Natural killer cell treated with Interleukin-12 subunit alpha and Interleukin-12 subunit beta and Interleukin-15 and Interleukin-18, amount 100 ng/mL, for 72 hours (primary cell): Measurements from ENCODE around the gene CTNNA2. TPM values are rescaled to one million over a fixed set of nuclear protein-coding genes. Genes with fewer than 3 reads are reported as not detected.

ENCODE experiments used
- ATAC-seq, 2 donors: fragments of 150-1000 bp; cut with Tn5 transposase in 1 of 2; sonication (Bioruptor Pico), chemical (Tn5 transposase) in 1 of 2; 2 replicates each; pipeline ENCODE4 v1.10.0; 2021
- DNase-seq: peaks from one replicate; pipeline ENCODE4 v3.0.0; 2022; ENCODE audit warnings: low spot score
- H3K27ac Mint-ChIP-seq, 2 donors: 1 replicate in 1 of 2; 2 replicates in 1 of 2; pipeline ENCODE4 v1.8.0; 2022; ENCODE audit warnings: mixed read lengths in 2 of 2, mild to moderate bottlenecking in 1 of 2, moderate library complexity in 1 of 2
- H3K27me3 Mint-ChIP-seq, 2 donors: 1 replicate in 1 of 2; 2 replicates in 1 of 2; pipeline ENCODE4 v1.8.0; 2022; ENCODE audit warnings: mixed read lengths in 2 of 2
- H3K36me3 Mint-ChIP-seq: one replicate; pipeline ENCODE4 v1.8.0; 2022; ENCODE audit warnings: mixed read lengths
- H3K4me1 Mint-ChIP-seq, 2 donors: 1 replicate in 1 of 2; 2 replicates in 1 of 2; pipeline ENCODE4 v1.8.0; 2022; ENCODE audit warnings: low read depth in 2 of 2, mixed read lengths in 2 of 2, mild to moderate bottlenecking in 1 of 2
- H3K4me3 Mint-ChIP-seq: one replicate; pipeline ENCODE4 v1.8.0; 2022; ENCODE audit warnings: mixed read lengths
- H3K9me3 Mint-ChIP-seq: 2 replicates; pipeline ENCODE4 v1.8.0; 2022; ENCODE audit warnings: mixed read lengths
- total RNA-seq, 2 donors: library from RNA; stranded (reverse); gene quantifications; one replicate each; pipeline ENCODE4 v1.2.3, GENCODE V29; 2022

The CTNNA2 gene
- total RNA-seq, 2 donors from 2014 or later, result not detected

DNA sequence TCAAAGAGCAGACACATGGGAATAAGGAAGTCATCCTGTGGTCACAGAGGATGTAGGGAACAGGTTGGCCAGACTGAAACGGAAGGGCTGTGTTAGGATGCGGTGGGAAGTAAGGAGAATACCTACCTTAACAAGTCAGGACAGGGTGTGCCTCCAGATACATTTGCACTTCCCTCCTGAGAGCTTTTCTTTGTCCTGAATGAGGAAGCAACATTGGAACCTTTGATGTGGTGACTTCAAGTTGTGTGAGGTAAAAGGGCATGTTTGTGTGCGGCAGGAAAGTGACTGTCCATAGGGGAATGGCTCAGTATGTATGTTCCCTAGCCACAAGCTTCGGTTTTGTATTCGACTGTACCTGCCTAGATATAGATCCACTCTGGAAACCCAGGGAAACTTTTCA is 816.6 kb downstream of the CTNNA2 start:
- no peaks in the 10 kb centered on the region for H3K36me3 Mint-ChIP-seq
- H3K9me3 Mint-ChIP-seq, result peaks cover 15% of the 10 kb centered on the region
- ATAC-seq (no peak), DNase-seq (no peak)
- no peak overlapping the region for H3K27ac Mint-ChIP-seq
- no peaks in the 10 kb centered on the region for H3K27me3 Mint-ChIP-seq
- no peaks in the 10 kb centered on the region for H3K4me1 Mint-ChIP-seq
- H3K4me3 Mint-ChIP-seq, result no peak overlapping the region

DNA sequence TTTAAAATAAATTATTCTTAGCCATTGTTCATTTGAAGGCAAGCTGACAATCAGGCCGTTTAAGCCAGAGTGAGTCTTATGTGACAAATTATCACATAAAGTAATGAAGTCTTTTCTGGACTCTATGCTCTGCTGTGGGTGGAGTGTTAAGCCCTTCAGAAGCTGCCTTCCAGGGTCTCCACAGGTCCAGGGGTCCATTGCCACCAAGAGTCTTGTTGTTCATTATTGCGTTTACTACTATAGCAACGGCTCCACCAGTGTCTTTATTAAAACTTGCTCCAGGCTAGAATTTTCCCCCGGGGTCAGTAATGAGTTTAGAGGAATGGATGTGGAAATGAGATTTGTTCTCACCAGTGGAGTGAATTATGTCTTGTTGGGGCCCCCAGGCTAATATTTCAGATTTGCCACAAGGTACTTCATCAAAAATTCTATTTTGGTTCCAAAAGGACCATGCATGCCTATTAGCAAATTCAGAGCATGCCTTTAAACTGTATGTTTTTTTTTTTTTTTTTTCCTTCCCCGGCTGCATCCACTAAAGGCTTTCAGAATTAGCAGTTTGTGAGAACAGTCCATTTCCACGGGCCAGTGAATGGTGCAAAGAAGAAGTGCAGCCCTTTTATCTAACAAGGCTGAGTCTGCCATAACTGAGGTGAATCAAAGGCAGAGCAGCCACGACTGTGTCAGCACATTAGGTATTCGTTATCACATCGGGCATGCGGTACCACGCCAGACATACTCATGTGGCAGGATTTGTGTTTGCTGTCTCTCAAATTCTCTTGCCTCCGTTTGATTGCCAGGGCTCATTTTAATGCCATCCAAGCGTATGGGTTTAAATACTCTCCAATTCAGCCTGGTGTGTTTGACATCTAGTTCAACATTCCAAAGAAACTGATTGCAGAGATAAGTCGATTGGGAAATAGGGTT is 817.9 kb downstream of the CTNNA2 start:
- Mint-ChIP-seq H3K27me3 (no peaks in the 10 kb centered on the region), H3K4me1 (no peaks in the 10 kb centered on the region), H3K4me3 (no peak overlapping the region), H3K9me3 (peaks cover 20% of the 10 kb centered on the region), H3K27ac (no peak overlapping the region), H3K36me3 (no peaks in the 10 kb centered on the region)
- DNase-seq (no peak), ATAC-seq (no peak)

DNA sequence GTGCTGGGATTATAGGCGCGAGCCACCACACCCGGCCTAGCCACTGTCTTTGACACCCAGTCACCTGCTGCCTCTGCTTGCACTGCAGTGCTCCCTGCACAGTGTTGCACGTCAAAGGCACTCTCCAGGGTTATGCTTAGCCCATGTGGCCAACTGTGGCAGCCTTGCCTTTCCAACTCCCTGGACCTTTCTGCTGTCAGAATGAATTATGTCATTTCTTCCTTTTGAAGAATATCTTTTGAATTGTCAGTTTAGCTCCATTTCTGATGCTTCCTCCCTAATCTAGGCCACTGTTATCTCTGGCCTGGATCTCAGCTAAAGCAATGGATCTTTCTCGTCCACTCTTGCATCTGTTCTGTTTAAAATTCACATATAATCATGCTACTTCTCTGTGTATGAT is 821.0 kb downstream of the CTNNA2 start:
- DNase-seq (no peak), ATAC-seq (no peak)
- no peaks in the 10 kb centered on the region for H3K4me1 Mint-ChIP-seq
- H3K36me3 Mint-ChIP-seq, result no peaks in the 10 kb centered on the region
- peaks cover 23% of the 10 kb centered on the region for H3K9me3 Mint-ChIP-seq
- H3K4me3 Mint-ChIP-seq, result no peak overlapping the region
- no peak overlapping the region for H3K27ac Mint-ChIP-seq
- H3K27me3 Mint-ChIP-seq, result no peaks in the 10 kb centered on the region

DNA sequence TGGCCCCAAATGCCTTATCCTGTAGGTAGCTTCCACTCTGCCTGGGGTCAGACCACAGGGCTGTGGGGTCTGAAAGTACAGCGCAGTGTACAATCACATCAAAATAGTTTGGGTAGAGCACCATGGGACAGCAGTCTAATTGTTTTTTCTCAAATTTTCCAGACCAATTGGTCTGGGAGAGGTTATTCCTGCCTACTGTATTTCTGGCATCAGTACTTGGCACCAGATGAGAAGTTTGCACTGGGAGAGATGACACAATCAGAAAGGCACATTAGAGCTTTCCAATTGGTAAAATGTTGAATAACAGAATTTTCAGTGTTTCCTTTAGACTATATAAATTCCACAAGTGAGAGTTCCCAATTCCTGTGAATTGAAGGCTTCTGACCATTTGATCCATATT is 822.6 kb downstream of the CTNNA2 start:
- ATAC-seq (no peak), DNase-seq (no peak)
- H3K4me3 Mint-ChIP-seq, result no peak overlapping the region
- no peaks in the 10 kb centered on the region for H3K4me1 Mint-ChIP-seq
- H3K27me3 Mint-ChIP-seq, result no peaks in the 10 kb centered on the region
- H3K9me3 Mint-ChIP-seq, result peaks cover 17% of the 10 kb centered on the region
- H3K27ac Mint-ChIP-seq, result no peak overlapping the region
- no peaks in the 10 kb centered on the region for H3K36me3 Mint-ChIP-seq

DNA sequence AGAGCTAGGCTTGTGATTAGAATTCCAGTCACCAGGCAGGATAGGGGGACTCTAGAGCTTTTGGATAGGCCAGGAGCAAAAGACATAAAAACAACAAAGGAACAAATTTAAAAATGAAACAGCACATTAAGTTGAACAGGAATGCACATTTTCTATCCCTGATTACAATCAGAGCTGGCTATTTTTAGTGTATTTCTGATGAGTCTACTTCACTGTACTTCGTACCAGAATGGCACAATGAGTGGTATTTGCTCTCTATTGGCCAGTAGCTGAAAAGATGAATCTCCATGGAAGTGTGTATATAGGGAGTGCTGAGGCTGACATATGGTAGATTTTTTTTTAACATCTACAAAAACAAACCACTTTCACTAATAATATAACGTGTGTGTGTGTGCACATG is 825.9 kb downstream of the CTNNA2 start:
- Mint-ChIP-seq H3K27me3 (no peaks in the 10 kb centered on the region), H3K4me3 (no peak overlapping the region), H3K36me3 (no peaks in the 10 kb centered on the region), H3K9me3 (peaks cover 12% of the 10 kb centered on the region), H3K27ac (no peak overlapping the region), H3K4me1 (no peaks in the 10 kb centered on the region)
- ATAC-seq (no peak), DNase-seq (no peak)

DNA sequence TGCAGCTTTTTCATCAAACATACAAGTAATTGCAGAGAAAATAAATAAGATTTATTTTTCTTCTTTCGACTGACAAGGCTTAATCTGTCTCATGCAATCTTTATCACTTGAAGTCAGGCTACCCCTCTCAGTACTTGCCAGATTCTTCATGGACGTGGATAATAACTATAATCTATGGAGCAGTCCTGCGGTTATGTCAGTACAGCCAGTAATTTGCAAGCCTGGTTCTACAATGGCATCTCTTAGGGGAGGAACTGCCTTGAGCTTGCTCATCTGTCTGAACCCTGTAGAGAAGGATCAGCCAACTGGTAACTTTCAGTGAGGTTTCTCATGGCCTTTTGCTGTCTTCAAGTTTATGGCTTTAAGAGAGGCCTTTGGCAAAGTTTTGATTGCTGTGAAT is 827.2 kb downstream of the CTNNA2 start:
- Mint-ChIP-seq H3K27ac (no peak overlapping the region), H3K4me1 (no peaks in the 10 kb centered on the region), H3K36me3 (peaks cover 2% of the 10 kb centered on the region), H3K27me3 (no peaks in the 10 kb centered on the region), H3K4me3 (no peak overlapping the region), H3K9me3 (peaks cover 15% of the 10 kb centered on the region)
- no peak for DNase-seq
- no peak for ATAC-seq

DNA sequence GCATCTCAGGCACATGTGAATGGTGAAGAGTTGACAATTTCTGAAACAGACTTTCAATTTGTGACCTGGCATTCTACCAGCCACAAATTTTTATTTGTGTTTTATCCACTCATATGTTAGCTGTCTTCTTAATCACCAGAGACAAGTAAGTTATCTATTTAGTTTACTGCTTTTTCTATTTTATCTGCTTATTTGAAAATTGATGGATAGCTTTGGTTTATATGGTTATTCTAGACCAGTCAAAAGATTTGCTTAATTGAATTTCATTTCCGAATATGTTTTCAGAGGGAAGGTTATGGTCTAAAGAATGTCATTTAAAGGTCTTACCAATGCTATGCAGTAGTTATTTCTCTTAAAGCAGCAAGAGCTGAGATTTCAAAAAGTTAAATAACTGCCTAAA is 835.2 kb downstream of the CTNNA2 start:
- H3K4me1 Mint-ChIP-seq, result no peaks in the 10 kb centered on the region
- peaks cover 20% of the 10 kb centered on the region for H3K9me3 Mint-ChIP-seq
- DNase-seq, result no peak
- ATAC-seq, result no peak
- H3K4me3 Mint-ChIP-seq, result no peak overlapping the region
- peaks cover 4% of the 10 kb centered on the region for H3K36me3 Mint-ChIP-seq
- H3K27ac Mint-ChIP-seq, result no peak overlapping the region
- H3K27me3 Mint-ChIP-seq, result no peaks in the 10 kb centered on the region

DNA sequence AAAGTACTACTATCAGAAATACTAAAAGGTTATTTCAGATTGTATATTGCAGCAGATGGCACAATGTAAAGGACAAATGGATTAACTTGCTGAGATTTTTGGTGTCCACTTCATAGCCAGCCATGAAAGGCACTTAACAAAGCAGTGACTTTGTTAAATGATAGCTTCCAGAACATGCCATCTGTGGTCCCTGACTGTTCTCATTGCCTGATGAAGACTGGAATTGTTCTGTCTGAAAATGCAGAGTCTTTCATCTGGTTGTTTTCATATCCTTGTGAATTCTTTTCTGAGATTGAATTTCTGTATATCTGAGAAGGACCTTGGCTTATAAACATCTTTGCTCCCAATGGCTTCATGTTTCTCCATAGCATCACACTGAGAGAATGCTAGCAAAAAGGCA is 836.1 kb downstream of the CTNNA2 start:
- Mint-ChIP-seq H3K27me3 (no peaks in the 10 kb centered on the region), H3K4me3 (no peak overlapping the region), H3K27ac (no peak overlapping the region), H3K4me1 (no peaks in the 10 kb centered on the region), H3K36me3 (peaks cover 4% of the 10 kb centered on the region), H3K9me3 (peaks cover 19% of the 10 kb centered on the region)
- DNase-seq, result no peak
- ATAC-seq, result no peak

DNA sequence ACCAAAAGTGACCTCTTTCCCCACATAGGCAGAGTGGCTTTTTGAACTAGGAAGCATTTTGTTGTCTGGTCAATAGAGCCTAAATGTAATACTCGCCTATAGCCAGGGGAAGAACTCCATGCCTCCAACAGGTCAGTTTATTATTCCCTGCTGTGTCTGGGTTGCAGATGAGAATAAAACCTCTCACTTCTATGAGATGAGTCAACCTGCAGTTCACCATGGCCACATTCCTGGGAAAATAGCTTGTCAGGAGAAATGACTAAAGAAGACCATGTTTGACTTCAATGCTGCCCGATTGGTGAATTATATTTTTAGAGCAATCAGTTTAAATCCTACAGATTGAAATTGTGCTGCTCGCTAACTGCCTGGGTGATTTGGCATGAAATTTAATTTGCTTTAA is 838.4 kb downstream of the CTNNA2 start:
- ATAC-seq (no peak), DNase-seq (no peak)
- H3K4me1 Mint-ChIP-seq, result no peaks in the 10 kb centered on the region
- H3K27ac Mint-ChIP-seq, result no peak overlapping the region
- peaks cover 18% of the 10 kb centered on the region for H3K9me3 Mint-ChIP-seq
- H3K36me3 Mint-ChIP-seq, result no peaks in the 10 kb centered on the region
- H3K27me3 Mint-ChIP-seq, result no peaks in the 10 kb centered on the region
- H3K4me3 Mint-ChIP-seq, result no peak overlapping the region

DNA sequence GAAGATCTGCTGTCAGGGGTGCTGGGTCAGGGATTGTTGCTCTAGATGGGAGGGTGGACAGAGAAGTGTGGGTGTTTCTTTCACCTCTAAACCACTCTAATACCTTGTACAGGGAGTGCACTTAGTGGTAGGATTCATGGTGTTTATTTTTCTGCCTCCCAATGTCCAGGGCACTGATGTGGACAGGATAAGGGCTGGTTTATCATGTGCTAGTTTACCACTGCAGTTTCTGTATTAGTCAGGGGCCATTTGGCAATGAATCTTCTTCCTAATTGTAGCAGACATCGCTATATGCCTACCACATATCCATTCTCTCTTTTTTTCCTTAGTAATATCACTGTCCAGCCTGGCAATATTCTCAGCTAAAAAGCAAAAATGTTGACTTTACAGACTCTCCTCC is 842.0 kb downstream of the CTNNA2 start:
- H3K27me3 Mint-ChIP-seq, result no peaks in the 10 kb centered on the region
- H3K36me3 Mint-ChIP-seq, result no peaks in the 10 kb centered on the region
- DNase-seq, result no peak
- peaks cover 20% of the 10 kb centered on the region for H3K9me3 Mint-ChIP-seq
- H3K4me3 Mint-ChIP-seq, result no peak overlapping the region
- no peaks in the 10 kb centered on the region for H3K4me1 Mint-ChIP-seq
- no peak for ATAC-seq
- H3K27ac Mint-ChIP-seq, result no peak overlapping the region

DNA sequence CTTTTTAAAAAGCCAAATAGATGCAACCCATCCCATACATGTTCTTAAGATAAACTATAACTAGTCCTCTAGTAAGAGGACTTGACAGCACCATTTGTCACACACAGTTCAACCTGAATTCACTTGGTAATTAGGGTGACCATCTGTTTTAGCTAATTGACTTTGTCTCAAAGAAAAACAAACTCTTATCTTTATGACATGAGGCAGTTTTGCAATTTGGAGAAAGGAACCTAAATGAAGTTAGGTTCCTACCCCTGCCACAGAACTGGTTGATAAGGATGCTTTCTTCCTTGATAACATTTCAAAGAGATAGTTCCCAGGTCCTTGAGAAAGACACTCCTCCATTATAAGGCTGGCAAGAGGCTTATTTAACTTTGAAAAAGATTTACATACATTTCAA is 849.1 kb downstream of the CTNNA2 start:
- no peak overlapping the region for H3K27ac Mint-ChIP-seq
- ATAC-seq (no peak), DNase-seq (no peak)
- peaks cover 15% of the 10 kb centered on the region for H3K9me3 Mint-ChIP-seq
- H3K27me3 Mint-ChIP-seq, result no peaks in the 10 kb centered on the region
- H3K4me1 Mint-ChIP-seq, result no peaks in the 10 kb centered on the region
- H3K36me3 Mint-ChIP-seq, result no peaks in the 10 kb centered on the region
- no peak overlapping the region for H3K4me3 Mint-ChIP-seq

DNA sequence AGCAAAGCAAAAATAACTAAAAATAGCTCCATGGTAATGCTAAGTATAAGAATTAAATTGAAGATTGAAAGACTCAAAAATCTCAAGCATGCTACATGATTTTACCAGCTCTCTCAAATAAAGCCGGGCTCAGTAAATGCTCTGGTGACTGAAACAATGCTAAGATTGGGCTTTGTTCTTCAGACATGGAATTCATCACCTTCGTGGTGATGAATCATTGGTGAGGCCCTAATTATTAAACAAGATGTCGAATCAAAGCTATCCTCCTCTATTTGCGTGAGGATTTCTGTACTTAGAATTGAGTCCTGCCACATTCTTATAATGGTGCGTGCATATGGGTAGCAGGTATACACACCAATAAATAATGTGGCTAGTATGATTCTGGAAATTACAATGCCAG is 850.5 kb downstream of the CTNNA2 start:
- H3K9me3 Mint-ChIP-seq, result peaks cover 12% of the 10 kb centered on the region
- no peaks in the 10 kb centered on the region for H3K4me1 Mint-ChIP-seq
- DNase-seq (no peak), ATAC-seq (no peak)
- no peak overlapping the region for H3K27ac Mint-ChIP-seq
- H3K4me3 Mint-ChIP-seq, result no peak overlapping the region
- no peaks in the 10 kb centered on the region for H3K36me3 Mint-ChIP-seq
- no peaks in the 10 kb centered on the region for H3K27me3 Mint-ChIP-seq

DNA sequence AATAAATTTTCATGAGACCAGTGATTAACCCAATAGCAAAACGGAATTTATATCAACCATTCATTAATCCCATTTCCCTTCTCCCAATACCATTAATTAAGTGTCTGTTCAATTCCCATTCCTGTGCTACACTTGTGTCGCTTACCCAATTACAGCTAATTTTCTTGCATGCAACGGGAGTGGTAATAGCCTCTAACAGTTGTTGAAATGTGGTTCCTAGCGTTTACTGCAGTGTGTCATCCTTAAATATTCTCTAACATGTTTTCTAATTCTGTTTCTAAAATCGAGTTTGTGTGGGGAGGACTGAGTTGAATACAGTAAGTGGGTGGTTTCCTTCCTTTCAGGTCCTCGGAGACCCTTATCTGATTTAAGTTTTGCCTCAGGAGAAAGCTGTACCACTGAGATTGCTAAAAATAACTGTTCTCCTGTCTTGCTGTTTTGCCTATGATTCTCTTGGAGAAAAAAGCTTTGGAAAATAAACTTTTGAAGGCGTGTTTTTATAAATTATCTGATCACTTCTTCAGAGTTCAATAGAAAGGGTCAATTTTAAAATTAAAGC is 851.0 kb downstream of the CTNNA2 start:
- no peaks in the 10 kb centered on the region for H3K27me3 Mint-ChIP-seq
- ATAC-seq, result no peak
- H3K9me3 Mint-ChIP-seq, result peaks cover 12% of the 10 kb centered on the region

DNA sequence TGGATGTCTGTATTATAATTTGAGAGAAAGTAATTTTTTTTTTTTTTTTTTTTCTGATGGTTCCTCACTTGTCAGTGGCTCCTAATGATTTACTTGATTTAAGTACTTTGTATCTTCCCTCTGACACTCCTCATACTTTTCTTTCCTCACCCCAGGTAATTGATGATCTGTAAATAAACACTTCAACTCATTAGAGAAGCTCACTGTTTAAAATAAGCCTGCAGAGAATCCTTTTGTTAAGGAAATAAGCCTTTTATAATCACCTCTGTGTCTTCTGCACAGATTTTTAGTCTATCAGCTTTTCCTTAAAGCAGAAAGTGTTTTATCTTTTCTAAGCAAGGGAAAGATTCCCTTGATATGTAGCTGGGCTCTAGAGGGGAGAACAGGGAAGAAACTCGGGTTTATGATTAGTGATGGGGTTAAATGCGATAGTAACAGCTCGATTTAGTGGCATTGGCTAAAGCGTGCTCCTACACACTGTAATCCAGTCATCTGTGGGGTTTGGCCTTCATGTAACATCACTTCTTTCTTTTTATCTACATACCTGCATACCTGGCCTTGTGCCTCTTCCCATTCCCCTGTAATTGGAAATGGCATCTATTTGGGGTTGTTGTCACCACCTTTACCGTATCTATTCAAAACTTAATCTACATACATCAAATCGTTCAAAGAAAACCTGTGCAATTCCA is 851.8 kb downstream of the CTNNA2 start:
- H3K4me1 Mint-ChIP-seq, result no peaks in the 10 kb centered on the region
- ATAC-seq, result no peak

More for the DNA sequence above, 851.0 kb downstream of the CTNNA2 start:
- Mint-ChIP-seq H3K36me3 (no peaks in the 10 kb centered on the region), H3K4me3 (no peak overlapping the region), H3K27ac (no peak overlapping the region), H3K4me1 (no peaks in the 10 kb centered on the region)
- no peak for DNase-seq

More for the DNA sequence above, 851.8 kb downstream of the CTNNA2 start:
- no peak overlapping the region for H3K27ac Mint-ChIP-seq
- DNase-seq, result no peak
- H3K9me3 Mint-ChIP-seq, result peaks cover 15% of the 10 kb centered on the region
- H3K36me3 Mint-ChIP-seq, result no peaks in the 10 kb centered on the region
- H3K27me3 Mint-ChIP-seq, result no peaks in the 10 kb centered on the region
- H3K4me3 Mint-ChIP-seq, result no peak overlapping the region
